Neural cell (in vitro differentiated cells): ENCODE measurements around the gene ADAMTSL4.

Source experiments
- EP300 ChIP-seq: fragments of 450-650 bp; conservative IDR thresholded peaks from 2 replicates; pipeline ENCODE4 v1.6.1; 2014; ENCODE audit warnings: antibody characterized with exemption, mild to moderate bottlenecking, moderate library complexity; ENCODE audit not compliant: poor library complexity, severe bottlenecking
- EZH2 ChIP-seq: fragments of 200-600, 300-800 bp; shearing (Covaris generic), sonication (generic); IDR thresholded peaks from 2 replicates; pipeline ENCODE4 v1.6.1; 2014; ENCODE audit warnings: antibody characterized with exemption, low read length, borderline replicate concordance, mild to moderate bottlenecking; ENCODE audit not compliant: insufficient read depth, poor library complexity, severe bottlenecking
- MXI1 ChIP-seq: fragments of 450-650 bp; conservative IDR thresholded peaks from 2 replicates; pipeline ENCODE4 v1.6.1; 2014; ENCODE audit warnings: antibody characterized with exemption, mild to moderate bottlenecking; ENCODE audit not compliant: poor library complexity, severe bottlenecking
- POLR2AphosphoS5 ChIP-seq: IDR thresholded peaks from 2 replicates; pipeline ENCODE4 v1.6.1; 2012
- RAD21 ChIP-seq: fragments of 450-650 bp; conservative IDR thresholded peaks from 2 replicates; pipeline ENCODE4 v1.6.1; 2014; ENCODE audit warnings: antibody characterized with exemption, mild to moderate bottlenecking, moderate library complexity
- SMC3 ChIP-seq: fragments of 450-650 bp; conservative IDR thresholded peaks from 2 replicates; pipeline ENCODE4 v1.6.1; 2014; ENCODE audit warnings: antibody characterized with exemption, mild to moderate bottlenecking, moderate library complexity; ENCODE audit not compliant: poor library complexity
- TAF1 ChIP-seq: IDR thresholded peaks from 2 replicates; pipeline ENCODE4 v1.6.1; 2012; ENCODE audit warnings: low read depth
- TF ChIP-seq, protein P1 (sequence below): fragments of 450-650 bp; IDR thresholded peaks from 2 replicates; pipeline ENCODE4 v1.5.1; 2014; ENCODE audit warnings: antibody characterized with exemption, mild to moderate bottlenecking, moderate library complexity; ENCODE audit not compliant: poor library complexity, severe bottlenecking
- TF ChIP-seq, protein P2 (sequence below): IDR thresholded peaks from 2 replicates; pipeline ENCODE4 v1.6.1; 2012; ENCODE audit warnings: borderline replicate concordance

DNA sequence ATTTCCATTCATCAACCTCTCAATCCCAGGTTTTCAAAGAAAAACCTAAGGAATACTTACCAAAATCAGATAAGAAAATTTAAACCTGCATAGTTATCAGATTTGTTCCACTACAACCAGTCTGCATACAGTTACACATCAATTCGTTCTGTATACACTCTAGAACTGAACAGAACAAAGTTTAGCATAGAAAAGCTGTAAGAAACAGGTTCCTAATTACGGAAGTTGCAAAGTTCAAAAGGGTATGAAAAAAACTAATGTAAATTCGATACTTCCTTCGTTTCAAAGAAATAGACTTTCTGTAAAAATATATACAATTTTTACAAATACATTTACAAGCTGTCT is 27.1 kb downstream of the ADAMTSL4 start:
- TF ChIP-seq, protein P1, sequence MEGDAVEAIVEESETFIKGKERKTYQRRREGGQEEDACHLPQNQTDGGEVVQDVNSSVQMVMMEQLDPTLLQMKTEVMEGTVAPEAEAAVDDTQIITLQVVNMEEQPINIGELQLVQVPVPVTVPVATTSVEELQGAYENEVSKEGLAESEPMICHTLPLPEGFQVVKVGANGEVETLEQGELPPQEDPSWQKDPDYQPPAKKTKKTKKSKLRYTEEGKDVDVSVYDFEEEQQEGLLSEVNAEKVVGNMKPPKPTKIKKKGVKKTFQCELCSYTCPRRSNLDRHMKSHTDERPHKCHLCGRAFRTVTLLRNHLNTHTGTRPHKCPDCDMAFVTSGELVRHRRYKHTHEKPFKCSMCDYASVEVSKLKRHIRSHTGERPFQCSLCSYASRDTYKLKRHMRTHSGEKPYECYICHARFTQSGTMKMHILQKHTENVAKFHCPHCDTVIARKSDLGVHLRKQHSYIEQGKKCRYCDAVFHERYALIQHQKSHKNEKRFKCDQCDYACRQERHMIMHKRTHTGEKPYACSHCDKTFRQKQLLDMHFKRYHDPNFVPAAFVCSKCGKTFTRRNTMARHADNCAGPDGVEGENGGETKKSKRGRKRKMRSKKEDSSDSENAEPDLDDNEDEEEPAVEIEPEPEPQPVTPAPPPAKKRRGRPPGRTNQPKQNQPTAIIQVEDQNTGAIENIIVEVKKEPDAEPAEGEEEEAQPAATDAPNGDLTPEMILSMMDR, result no peak
- no peak for TF ChIP-seq EZH2
- TF ChIP-seq POLR2AphosphoS5, result no peak
- TF ChIP-seq TAF1, result no peak
- TF ChIP-seq RAD21, result no peak
- TF ChIP-seq SMC3, result no peak
- no peak for TF ChIP-seq EP300
- TF ChIP-seq, protein P2, sequence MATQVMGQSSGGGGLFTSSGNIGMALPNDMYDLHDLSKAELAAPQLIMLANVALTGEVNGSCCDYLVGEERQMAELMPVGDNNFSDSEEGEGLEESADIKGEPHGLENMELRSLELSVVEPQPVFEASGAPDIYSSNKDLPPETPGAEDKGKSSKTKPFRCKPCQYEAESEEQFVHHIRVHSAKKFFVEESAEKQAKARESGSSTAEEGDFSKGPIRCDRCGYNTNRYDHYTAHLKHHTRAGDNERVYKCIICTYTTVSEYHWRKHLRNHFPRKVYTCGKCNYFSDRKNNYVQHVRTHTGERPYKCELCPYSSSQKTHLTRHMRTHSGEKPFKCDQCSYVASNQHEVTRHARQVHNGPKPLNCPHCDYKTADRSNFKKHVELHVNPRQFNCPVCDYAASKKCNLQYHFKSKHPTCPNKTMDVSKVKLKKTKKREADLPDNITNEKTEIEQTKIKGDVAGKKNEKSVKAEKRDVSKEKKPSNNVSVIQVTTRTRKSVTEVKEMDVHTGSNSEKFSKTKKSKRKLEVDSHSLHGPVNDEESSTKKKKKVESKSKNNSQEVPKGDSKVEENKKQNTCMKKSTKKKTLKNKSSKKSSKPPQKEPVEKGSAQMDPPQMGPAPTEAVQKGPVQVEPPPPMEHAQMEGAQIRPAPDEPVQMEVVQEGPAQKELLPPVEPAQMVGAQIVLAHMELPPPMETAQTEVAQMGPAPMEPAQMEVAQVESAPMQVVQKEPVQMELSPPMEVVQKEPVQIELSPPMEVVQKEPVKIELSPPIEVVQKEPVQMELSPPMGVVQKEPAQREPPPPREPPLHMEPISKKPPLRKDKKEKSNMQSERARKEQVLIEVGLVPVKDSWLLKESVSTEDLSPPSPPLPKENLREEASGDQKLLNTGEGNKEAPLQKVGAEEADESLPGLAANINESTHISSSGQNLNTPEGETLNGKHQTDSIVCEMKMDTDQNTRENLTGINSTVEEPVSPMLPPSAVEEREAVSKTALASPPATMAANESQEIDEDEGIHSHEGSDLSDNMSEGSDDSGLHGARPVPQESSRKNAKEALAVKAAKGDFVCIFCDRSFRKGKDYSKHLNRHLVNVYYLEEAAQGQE, result no peak
- TF ChIP-seq MXI1, result no peak
